Fibroblast of mammary gland (primary cell): ENCODE results near the gene ANKRD27.
A peak's percentile ranks its signal among the peaks of the same experiment; 100 is the strongest.

Experiments
- DNase-seq: peaks from one replicate; pipeline ENCODE4 v3.0.0-alpha.2; 2010; ENCODE audit warnings: low read depth
- H3K4me3 ChIP-seq: 2 replicates; pipeline ENCODE4 v1.5.1; 2011; ENCODE audit warnings: low read depth, mild to moderate bottlenecking, low read length, moderate library complexity; ENCODE audit not compliant: control insufficient read depth
- CTCF ChIP-seq: conservative IDR thresholded peaks from 2 replicates; pipeline ENCODE4 v1.5.1; 2011; ENCODE audit warnings: low read depth, low read length, inconsistent platforms; ENCODE audit not compliant: control insufficient read depth, insufficient read depth

Gene ANKRD27

DNA sequence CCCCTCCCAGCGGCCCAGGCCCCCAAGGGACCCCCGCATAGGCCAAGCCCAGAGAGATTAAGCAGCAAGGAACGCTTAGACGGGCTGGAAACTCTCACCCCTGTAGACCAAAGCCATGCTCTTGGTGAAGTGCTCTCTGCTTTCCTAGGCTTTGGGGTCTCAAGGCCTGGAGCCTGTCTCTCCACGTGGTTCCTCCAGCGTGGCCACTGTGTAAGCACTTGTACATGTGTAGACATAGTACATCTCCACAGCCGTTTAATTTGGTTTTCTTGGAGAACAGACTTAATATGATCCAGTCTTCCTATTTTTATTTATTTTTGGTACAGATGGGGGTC, 17.7 kb upstream of the ANKRD27 start:
- TF ChIP-seq CTCF, result no peak
- no peak for DNase-seq
- peak overlapping the region; percentile 73 for H3K4me3 ChIP-seq

GRCh38 chr19:32691952-32692726, 17.2 kb upstream of the ANKRD27 start:
- TF ChIP-seq CTCF, result no peak

GRCh38 chr19:32691291-32691951, 16.4 kb upstream of the ANKRD27 start, which contains the start of gene NUDT19:
TSS of gene NUDT19 (plus strand) at chr19:32691821. CDS start at chr19:32691961, 140 bp downstream.
- peak within 1 kb of the TSS; percentile 73 for H3K4me3 ChIP-seq
- TF ChIP-seq CTCF, result no peak
- peak; percentile 73 for DNase-seq

More at GRCh38 chr19:32691952-32692726, 17.2 kb upstream of the ANKRD27 start:
- H3K4me3 ChIP-seq, result peak overlapping the region; percentile 73
- DNase-seq, result peak; percentile 75

- H3K4me3 ChIP-seq, result no peak overlapping the region
- peak; percentile 76 for DNase-seq
- no peak for TF ChIP-seq CTCF
These were observed 13.3 kb upstream of the ANKRD27 start for GRCh38 chr19:32688311-32688710.

- no peak for TF ChIP-seq CTCF
- DNase-seq, result no peak
- H3K4me3 ChIP-seq, result no peak overlapping the region
These were observed 12.7 kb upstream of the ANKRD27 start for GRCh38 chr19:32687681-32688080.

- TF ChIP-seq CTCF, result no peak
- no peak for DNase-seq
These were observed 12.0 kb upstream of the ANKRD27 start for GRCh38 chr19:32686847-32687475.

More at GRCh38 chr19:32686847-32687475, 12.0 kb upstream of the ANKRD27 start:
- H3K4me3 ChIP-seq, result no peak overlapping the region
